ENCODE results near the gene DPP10.

Gene DPP10

GRCh38 chr2:115543024-115543423 lies 1100.6 kb downstream of the DPP10 start:
- Histone ChIP-seq H3K9me3 (ENCODE audit: control insufficient read depth, low read depth, low read length) (no peaks in the 10 kb centered on the region), H3K4me3 (ENCODE audit: low read length) (no peak overlapping the region), H3K27me3 (ENCODE audit: control insufficient read depth, insufficient read depth, low read length) (no peaks in the 10 kb centered on the region), H3K27ac (ENCODE audit: low read length) (no peak overlapping the region), H3K9ac (ENCODE audit: low read length) (no peak overlapping the region), H3K36me3 (ENCODE audit: control insufficient read depth, low read depth, low read length) (no peaks in the 10 kb centered on the region), H3K4me1 (ENCODE audit: control insufficient read depth, low read depth, low read length) (peaks cover 19% of the 10 kb centered on the region)

- Histone ChIP-seq H3K27me3 (ENCODE audit: control insufficient read depth, insufficient read depth, low read length) (no peaks in the 10 kb centered on the region), H3K27ac (ENCODE audit: low read length) (no peak overlapping the region), H3K9ac (ENCODE audit: low read length) (no peak overlapping the region), H3K36me3 (ENCODE audit: control insufficient read depth, low read depth, low read length) (no peaks in the 10 kb centered on the region), H3K4me3 (ENCODE audit: low read length) (no peak overlapping the region), H3K4me1 (ENCODE audit: control insufficient read depth, low read depth, low read length) (peaks cover 19% of the 10 kb centered on the region), H3K9me3 (ENCODE audit: control insufficient read depth, low read depth, low read length) (no peaks in the 10 kb centered on the region)
Observed at GRCh38 chr2:115543461-115543860, 1101.0 kb downstream of the DPP10 start.

- Histone ChIP-seq H3K9ac (ENCODE audit: low read length) (no peak overlapping the region), H3K4me3 (ENCODE audit: low read length) (no peak overlapping the region), H3K27me3 (ENCODE audit: control insufficient read depth, insufficient read depth, low read length) (no peaks in the 10 kb centered on the region), H3K36me3 (ENCODE audit: control insufficient read depth, low read depth, low read length) (no peaks in the 10 kb centered on the region), H3K27ac (ENCODE audit: low read length) (no peak overlapping the region), H3K9me3 (ENCODE audit: control insufficient read depth, low read depth, low read length) (no peaks in the 10 kb centered on the region), H3K4me1 (ENCODE audit: control insufficient read depth, low read depth, low read length) (no peaks in the 10 kb centered on the region)
Observed at GRCh38 chr2:115549611-115550130, 1107.2 kb downstream of the DPP10 start.

- Histone ChIP-seq H3K9ac (ENCODE audit: low read length) (no peak overlapping the region), H3K27ac (ENCODE audit: low read length) (no peak overlapping the region), H3K9me3 (ENCODE audit: control insufficient read depth, low read depth, low read length) (no peaks in the 10 kb centered on the region), H3K36me3 (ENCODE audit: control insufficient read depth, low read depth, low read length) (no peaks in the 10 kb centered on the region), H3K4me3 (ENCODE audit: low read length) (no peak overlapping the region), H3K4me1 (ENCODE audit: control insufficient read depth, low read depth, low read length) (no peaks in the 10 kb centered on the region), H3K27me3 (ENCODE audit: control insufficient read depth, insufficient read depth, low read length) (no peaks in the 10 kb centered on the region)
Observed at GRCh38 chr2:115552726-115553125, 1110.3 kb downstream of the DPP10 start.

GRCh38 chr2:115554153-115554552 lies 1111.7 kb downstream of the DPP10 start:
- Histone ChIP-seq H3K9me3 (ENCODE audit: control insufficient read depth, low read depth, low read length) (no peaks in the 10 kb centered on the region), H3K4me1 (ENCODE audit: control insufficient read depth, low read depth, low read length) (peaks cover 10% of the 10 kb centered on the region), H3K4me3 (ENCODE audit: low read length) (no peak overlapping the region), H3K27ac (ENCODE audit: low read length) (no peak overlapping the region), H3K36me3 (ENCODE audit: control insufficient read depth, low read depth, low read length) (no peaks in the 10 kb centered on the region), H3K9ac (ENCODE audit: low read length) (no peak overlapping the region), H3K27me3 (ENCODE audit: control insufficient read depth, insufficient read depth, low read length) (no peaks in the 10 kb centered on the region)

- Histone ChIP-seq H3K4me3 (ENCODE audit: low read length) (no peak overlapping the region), H3K27ac (ENCODE audit: low read length) (no peak overlapping the region), H3K27me3 (ENCODE audit: control insufficient read depth, insufficient read depth, low read length) (no peaks in the 10 kb centered on the region), H3K9ac (ENCODE audit: low read length) (no peak overlapping the region), H3K36me3 (ENCODE audit: control insufficient read depth, low read depth, low read length) (no peaks in the 10 kb centered on the region), H3K4me1 (ENCODE audit: control insufficient read depth, low read depth, low read length) (peaks cover 10% of the 10 kb centered on the region), H3K9me3 (ENCODE audit: control insufficient read depth, low read depth, low read length) (no peaks in the 10 kb centered on the region)
Observed at GRCh38 chr2:115558725-115559124, 1116.3 kb downstream of the DPP10 start.

GRCh38 chr2:115560666-115561065 lies 1118.2 kb downstream of the DPP10 start:
- no peaks in the 10 kb centered on the region for H3K9me3 ChIP-seq (ENCODE audit: control insufficient read depth, low read depth, low read length)
- no peak overlapping the region for H3K4me3 ChIP-seq (ENCODE audit: low read length)
- H3K4me1 ChIP-seq (ENCODE audit: control insufficient read depth, low read depth, low read length), result peaks cover 10% of the 10 kb centered on the region
- no peaks in the 10 kb centered on the region for H3K36me3 ChIP-seq (ENCODE audit: control insufficient read depth, low read depth, low read length)
- no peaks in the 10 kb centered on the region for H3K27me3 ChIP-seq (ENCODE audit: control insufficient read depth, insufficient read depth, low read length)
- no peak overlapping the region for H3K27ac ChIP-seq (ENCODE audit: low read length)
- no peak overlapping the region for H3K9ac ChIP-seq (ENCODE audit: low read length)

GRCh38 chr2:115568643-115569042 lies 1126.2 kb downstream of the DPP10 start:
- no peak overlapping the region for H3K27ac ChIP-seq (ENCODE audit: low read length)
- H3K9ac ChIP-seq (ENCODE audit: low read length), result no peak overlapping the region
- no peaks in the 10 kb centered on the region for H3K36me3 ChIP-seq (ENCODE audit: control insufficient read depth, low read depth, low read length)
- H3K9me3 ChIP-seq (ENCODE audit: control insufficient read depth, low read depth, low read length), result no peaks in the 10 kb centered on the region
- no peaks in the 10 kb centered on the region for H3K4me1 ChIP-seq (ENCODE audit: control insufficient read depth, low read depth, low read length)
- no peak overlapping the region for H3K4me3 ChIP-seq (ENCODE audit: low read length)
- no peaks in the 10 kb centered on the region for H3K27me3 ChIP-seq (ENCODE audit: control insufficient read depth, insufficient read depth, low read length)

GRCh38 chr2:115569547-115569946 lies 1127.1 kb downstream of the DPP10 start:
- Histone ChIP-seq H3K4me3 (ENCODE audit: low read length) (no peak overlapping the region), H3K36me3 (ENCODE audit: control insufficient read depth, low read depth, low read length) (no peaks in the 10 kb centered on the region), H3K27me3 (ENCODE audit: control insufficient read depth, insufficient read depth, low read length) (no peaks in the 10 kb centered on the region), H3K9ac (ENCODE audit: low read length) (no peak overlapping the region), H3K27ac (ENCODE audit: low read length) (no peak overlapping the region), H3K9me3 (ENCODE audit: control insufficient read depth, low read depth, low read length) (no peaks in the 10 kb centered on the region), H3K4me1 (ENCODE audit: control insufficient read depth, low read depth, low read length) (no peaks in the 10 kb centered on the region)

- H3K36me3 ChIP-seq (ENCODE audit: control insufficient read depth, low read depth, low read length), result no peaks in the 10 kb centered on the region
- H3K4me3 ChIP-seq (ENCODE audit: low read length), result no peak overlapping the region
- H3K9ac ChIP-seq (ENCODE audit: low read length), result no peak overlapping the region
- no peaks in the 10 kb centered on the region for H3K9me3 ChIP-seq (ENCODE audit: control insufficient read depth, low read depth, low read length)
- H3K27me3 ChIP-seq (ENCODE audit: control insufficient read depth, insufficient read depth, low read length), result no peaks in the 10 kb centered on the region
- H3K27ac ChIP-seq (ENCODE audit: low read length), result no peak overlapping the region
- H3K4me1 ChIP-seq (ENCODE audit: control insufficient read depth, low read depth, low read length), result no peaks in the 10 kb centered on the region
Observed at GRCh38 chr2:115572746-115573145, 1130.3 kb downstream of the DPP10 start.

GRCh38 chr2:115573756-115574155 lies 1131.3 kb downstream of the DPP10 start:
- H3K27me3 ChIP-seq (ENCODE audit: control insufficient read depth, insufficient read depth, low read length), result no peaks in the 10 kb centered on the region

GRCh38 chr2:115574667-115575066 lies 1132.2 kb downstream of the DPP10 start:
- Histone ChIP-seq H3K9me3 (ENCODE audit: control insufficient read depth, low read depth, low read length) (no peaks in the 10 kb centered on the region), H3K4me1 (ENCODE audit: control insufficient read depth, low read depth, low read length) (no peaks in the 10 kb centered on the region), H3K27me3 (ENCODE audit: control insufficient read depth, insufficient read depth, low read length) (no peaks in the 10 kb centered on the region), H3K9ac (ENCODE audit: low read length) (no peak overlapping the region), H3K27ac (ENCODE audit: low read length) (no peak overlapping the region), H3K36me3 (ENCODE audit: control insufficient read depth, low read depth, low read length) (no peaks in the 10 kb centered on the region), H3K4me3 (ENCODE audit: low read length) (no peak overlapping the region)

More at GRCh38 chr2:115573756-115574155, 1131.3 kb downstream of the DPP10 start:
- H3K36me3 ChIP-seq (ENCODE audit: control insufficient read depth, low read depth, low read length), result no peaks in the 10 kb centered on the region
- H3K27ac ChIP-seq (ENCODE audit: low read length), result no peak overlapping the region
- no peaks in the 10 kb centered on the region for H3K9me3 ChIP-seq (ENCODE audit: control insufficient read depth, low read depth, low read length)
- H3K4me1 ChIP-seq (ENCODE audit: control insufficient read depth, low read depth, low read length), result no peaks in the 10 kb centered on the region
- no peak overlapping the region for H3K4me3 ChIP-seq (ENCODE audit: low read length)
- H3K9ac ChIP-seq (ENCODE audit: low read length), result no peak overlapping the region
